HG03442 (cell line): ENCODE measurements around the gene MGAT5B.

Source experiments
- ATAC-seq: cut with Tn5 transposase; IDR thresholded peaks from one replicate; pipeline ENCODE4 v1.9.1; 2021; ENCODE audit warnings: mild to moderate bottlenecking, moderate library complexity; ENCODE audit not compliant: unreplicated experiment

Gene MGAT5B

DNA sequence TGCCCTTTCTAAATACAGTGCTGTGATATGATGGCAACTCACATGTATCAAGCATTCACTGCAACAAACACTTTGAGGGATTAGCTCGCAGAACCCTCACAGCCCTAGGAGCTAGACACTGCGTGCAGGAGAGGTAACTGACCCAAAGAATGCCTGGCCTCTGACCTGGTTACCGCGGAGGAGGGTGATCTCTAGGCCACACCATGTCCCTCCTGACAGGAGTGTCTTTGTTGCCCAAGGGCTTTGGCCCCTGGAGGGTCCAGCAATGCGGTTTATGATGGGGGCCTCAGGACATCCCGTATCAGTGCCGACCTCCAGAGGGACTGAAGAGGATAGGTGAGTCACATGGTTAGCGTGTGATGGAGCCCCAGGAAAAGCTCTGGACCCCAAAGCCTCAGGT is 130.6 kb downstream of the MGAT5B start:
- no peak for ATAC-seq
